Nucleus accumbens (tissue), 56 donors: ENCODE data around the gene SELPLG.
"Not testable (repeated sequence)": the region's sequence is repeated elsewhere in the genome, so short reads cannot be mapped to it uniquely, and the experiment has no call there.

Experiments used
- DNase-seq, 56 donors: peaks; one replicate each; lab custom pipeline; 2025; lab: John Stamatoyannopoulos, UW

Gene SELPLG

GRCh38 chr12:108577458-108577857 lies 56.2 kb downstream of the SELPLG start:
- no peak for DNase-seq

- DNase-seq, result no peak
Measured at GRCh38 chr12:108576660-108577234, 56.9 kb downstream of the SELPLG start.

- DNase-seq, result no peak
Measured at GRCh38 chr12:108575199-108575912, 58.3 kb downstream of the SELPLG start.

GRCh38 chr12:108574276-108574675 lies 59.4 kb downstream of the SELPLG start:
- DNase-seq, result not testable (repeated sequence)

- no peak for DNase-seq
Measured at GRCh38 chr12:108573317-108573716, 60.4 kb downstream of the SELPLG start.

GRCh38 chr12:108572166-108572790 lies 61.4 kb downstream of the SELPLG start:
- no peak for DNase-seq
